Kidney (tissue), 14 donors: ENCODE measurements around the gene SLC30A2. TPM values are rescaled to one million over a fixed set of nuclear protein-coding genes. Genes with fewer than 3 reads are reported as not detected.

Experiments used
- DNase-seq, 5 donors: peaks; one replicate each; pipeline ENCODE4 v3.0.0-alpha.2; 2013 to 2020
- FAIRE-seq: peaks from 2 replicates; lab custom pipeline; 2012; peaks lifted over from hg19 to GRCh38; lab: Jason Lieb, UNC
- H3K27ac ChIP-seq, 2 donors: one replicate each; pipeline ENCODE4 v1.7.0; 2013; ENCODE audit warnings: low read depth in 2 of 2, low read length in 2 of 2, inconsistent platforms in 1 of 2
- H3K27me3 ChIP-seq: one replicate; pipeline ENCODE4 v1.7.1; 2013; ENCODE audit warnings: low read length, inconsistent platforms; ENCODE audit not compliant: control insufficient read depth, insufficient read depth
- H3K36me3 ChIP-seq, 3 donors: one replicate each; pipeline versions ENCODE4 v1.7.0 to v1.7.1; 2013; ENCODE audit warnings: low read length in 3 of 3, control low read depth in 1 of 3, inconsistent platforms in 1 of 3; ENCODE audit not compliant: insufficient read depth in 3 of 3, control insufficient read depth in 2 of 3
- H3K4me1 ChIP-seq, 3 donors: one replicate each; pipeline versions ENCODE4 v1.7.0 to v1.7.1; 2013; ENCODE audit warnings: low read length in 3 of 3, inconsistent platforms in 1 of 3, low read depth in 1 of 3; ENCODE audit not compliant: control insufficient read depth in 2 of 3, insufficient read depth in 2 of 3
- H3K4me3 ChIP-seq, 3 donors: one replicate each; pipeline versions ENCODE4 v1.7.0 to v1.8.1; 2013; ENCODE audit warnings: low read length in 3 of 3, control low read depth in 1 of 3, inconsistent platforms in 1 of 3
- H3K9ac ChIP-seq, 3 donors: one replicate each; pipeline versions ENCODE4 v1.7.0 to v1.7.1; 2013; ENCODE audit warnings: low read length in 3 of 3, control low read depth in 1 of 3, inconsistent platforms in 1 of 3
- H3K9me3 ChIP-seq, 3 donors: one replicate each; pipeline versions ENCODE4 v1.7.0 to v1.7.1; 2013; ENCODE audit warnings: low read length in 3 of 3, control low read depth in 1 of 3, inconsistent platforms in 1 of 3; ENCODE audit not compliant: control insufficient read depth in 2 of 3, insufficient read depth in 1 of 3
- intact Hi-C: fragments of 100-400 bp; cut with DNase I; formaldehyde crosslinking; loops from one replicate; pipeline ENCODE4 v1.11.1; 2022
- polyA plus RNA-seq: library from polyadenylated mRNA; stranded (reverse); fragments of 350-450 nt; fragmentation: Illumina TruSeq; extraction: RNeasy Lipid Tissue Mini Kit (QIAGEN cat#74804); gene quantifications from one replicate; pipeline ENCODE4 v1.2.3, GENCODE V29; 2014; ENCODE audit warnings: low read depth, low replicate concordance; ENCODE audit not compliant: insufficient read depth
- total RNA-seq: library from RNA; stranded (reverse); fragmentation: NEBNext Ultra II Directional; extraction: Animal tissue kit (Norgen Biotek cat#: 25700); gene quantifications from one replicate; pipeline ENCODE4 v1.2.1, GENCODE V29; 2021
- TF ChIP-seq, protein P1 (sequence below): IDR thresholded peaks from 3 replicates; pipeline ENCODE4 v1.5.1; 2012; ENCODE audit warnings: mild to moderate bottlenecking, moderate library complexity, borderline replicate concordance; ENCODE audit not compliant: insufficient read depth; ENCODE audit errors: extremely low read depth
- donor health status: control.
- donor health status: control.
- donor health status: control.
- donor health status: control.
- donor health status: control.
- donor health status: DM: yes; HTN: yes; CAD: no.
- donor health status: Normal renal cell carcinoma (clear cell type).

The SLC30A2 gene
- total and polyA plus RNA-seq, 2 donors from 2014 or later, result 26.8 to 34.4 TPM

DNA sequence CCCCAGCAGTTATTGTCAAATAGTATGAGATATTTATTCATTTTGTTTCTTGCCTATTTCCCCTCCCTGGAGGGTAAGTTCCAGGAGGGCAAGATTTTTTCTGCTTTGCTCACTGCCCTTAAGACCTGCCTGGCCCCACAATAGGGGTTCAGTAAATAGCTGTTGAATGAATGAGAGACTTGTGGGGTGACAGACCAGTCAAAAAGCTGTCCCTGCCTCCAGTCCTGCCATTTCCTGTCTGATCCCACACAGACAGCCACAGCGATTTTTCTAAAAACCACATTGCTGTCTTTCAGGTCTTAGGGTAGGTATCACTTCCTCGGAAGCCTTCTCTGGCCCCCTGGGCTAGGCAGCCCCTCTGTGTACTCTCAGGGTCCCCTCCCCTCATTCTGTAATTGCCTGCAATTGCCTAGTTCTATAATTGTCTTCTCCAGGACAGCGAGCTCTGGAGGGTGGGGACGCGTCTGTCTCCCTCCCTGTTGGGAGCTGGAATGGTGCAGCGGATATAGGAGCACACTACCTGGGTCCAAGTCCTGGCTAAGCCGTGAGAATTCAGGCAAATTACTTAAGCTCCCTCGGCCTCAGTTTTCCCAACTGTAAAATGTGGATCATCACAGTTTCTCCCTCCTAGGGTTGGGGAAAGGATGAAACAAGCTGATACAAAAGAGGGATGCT lies 26.1 kb downstream of the SLC30A2 start:
- no peaks in the 10 kb centered on the region for H3K27me3 ChIP-seq
- H3K27ac ChIP-seq, result no peak overlapping the region
- no peaks in the 10 kb centered on the region for H3K9me3 ChIP-seq
- TF ChIP-seq, protein P1, sequence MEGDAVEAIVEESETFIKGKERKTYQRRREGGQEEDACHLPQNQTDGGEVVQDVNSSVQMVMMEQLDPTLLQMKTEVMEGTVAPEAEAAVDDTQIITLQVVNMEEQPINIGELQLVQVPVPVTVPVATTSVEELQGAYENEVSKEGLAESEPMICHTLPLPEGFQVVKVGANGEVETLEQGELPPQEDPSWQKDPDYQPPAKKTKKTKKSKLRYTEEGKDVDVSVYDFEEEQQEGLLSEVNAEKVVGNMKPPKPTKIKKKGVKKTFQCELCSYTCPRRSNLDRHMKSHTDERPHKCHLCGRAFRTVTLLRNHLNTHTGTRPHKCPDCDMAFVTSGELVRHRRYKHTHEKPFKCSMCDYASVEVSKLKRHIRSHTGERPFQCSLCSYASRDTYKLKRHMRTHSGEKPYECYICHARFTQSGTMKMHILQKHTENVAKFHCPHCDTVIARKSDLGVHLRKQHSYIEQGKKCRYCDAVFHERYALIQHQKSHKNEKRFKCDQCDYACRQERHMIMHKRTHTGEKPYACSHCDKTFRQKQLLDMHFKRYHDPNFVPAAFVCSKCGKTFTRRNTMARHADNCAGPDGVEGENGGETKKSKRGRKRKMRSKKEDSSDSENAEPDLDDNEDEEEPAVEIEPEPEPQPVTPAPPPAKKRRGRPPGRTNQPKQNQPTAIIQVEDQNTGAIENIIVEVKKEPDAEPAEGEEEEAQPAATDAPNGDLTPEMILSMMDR, result no peak
- H3K4me3 ChIP-seq, result no peak overlapping the region
- DNase-seq, result no peak
- H3K36me3 ChIP-seq, result no peaks in the 10 kb centered on the region
- FAIRE-seq, result no peak
- no peaks in the 10 kb centered on the region for H3K4me1 ChIP-seq
- no peak overlapping the region for H3K9ac ChIP-seq
- intact Hi-C loops, result no loop called here

DNA sequence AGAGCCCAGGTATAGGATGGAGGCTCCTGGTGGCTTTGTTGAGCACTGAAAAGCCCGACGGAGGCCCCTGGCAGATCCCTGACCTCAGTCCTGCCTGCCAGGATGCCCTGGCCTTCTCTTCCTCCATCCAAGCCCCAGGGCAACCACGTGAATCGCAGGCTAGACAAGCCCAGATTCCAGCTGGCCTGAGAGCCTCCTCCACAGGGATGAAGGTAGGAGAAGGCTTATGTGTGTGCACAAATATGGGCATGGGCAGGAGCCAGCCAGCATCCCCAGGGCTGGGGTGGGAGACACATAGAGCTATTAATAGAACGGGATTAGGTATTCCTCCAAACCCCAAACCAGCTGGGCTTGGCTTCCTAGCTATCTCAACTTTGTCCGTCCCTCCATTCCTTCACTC lies 28.3 kb downstream of the SLC30A2 start:
- Histone ChIP-seq H3K9me3 (no peaks in the 10 kb centered on the region), H3K4me3 (no peak overlapping the region), H3K27me3 (no peaks in the 10 kb centered on the region), H3K4me1 (no peaks in the 10 kb centered on the region), H3K9ac (no peak overlapping the region), H3K27ac (no peak overlapping the region), H3K36me3 (no peaks in the 10 kb centered on the region)
- FAIRE-seq, result no peak
- DNase-seq, result no peak
- TF ChIP-seq, protein P1, result no peak
- intact Hi-C loops, result no loop called here

DNA sequence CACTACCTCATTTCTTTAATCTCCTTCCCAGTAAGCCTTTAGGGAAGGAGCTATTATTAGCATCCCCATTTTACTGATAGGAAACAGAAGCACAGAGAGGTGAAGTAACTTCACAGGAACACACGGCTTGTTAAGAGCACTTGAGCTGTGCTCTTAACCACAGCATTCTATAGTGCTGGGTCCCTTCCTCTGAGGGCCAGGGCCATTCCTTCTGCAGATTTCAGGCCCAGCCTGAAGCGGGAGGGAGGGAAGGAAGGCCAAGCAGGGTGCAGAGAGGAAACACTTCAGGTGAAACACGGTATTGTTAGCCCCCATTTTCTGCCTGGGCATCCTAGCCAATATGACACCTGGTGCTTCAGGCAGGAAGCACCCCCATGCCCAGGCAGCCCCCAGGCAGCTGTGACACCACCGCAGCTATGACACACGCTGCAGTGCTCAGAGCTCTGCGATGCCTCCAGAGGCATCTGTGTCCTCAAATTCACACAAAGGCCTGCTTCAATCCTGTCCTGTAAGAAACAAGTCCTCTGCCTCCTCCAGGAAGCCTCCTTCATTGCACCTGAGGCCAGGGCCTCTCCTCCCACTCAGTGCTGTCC lies 28.9 kb downstream of the SLC30A2 start:
- Histone ChIP-seq H3K27me3 (no peaks in the 10 kb centered on the region), H3K36me3 (no peaks in the 10 kb centered on the region), H3K27ac (no peak overlapping the region), H3K4me3 (no peak overlapping the region), H3K9ac (no peak overlapping the region), H3K4me1 (no peaks in the 10 kb centered on the region), H3K9me3 (no peaks in the 10 kb centered on the region)
- TF ChIP-seq, protein P1, result no peak
- no peak for DNase-seq
- FAIRE-seq, result no peak
- intact Hi-C loops, result no loop called here
